Measurements from ENCODE around the gene NQO1.

NQO1 gene

GRCh38 chr16:69688589-69688988 lies 37.8 kb downstream of the NQO1 start:
- no peak overlapping the region for H3K4me3 ChIP-seq (ENCODE audit: low read depth, low read length)
- no peak overlapping the region for H2AFZ ChIP-seq (ENCODE audit: low read length, unreplicated experiment)
- H3K27ac ChIP-seq (ENCODE audit: low read depth, low read length): no peak overlapping the region
- H3K27me3 ChIP-seq (ENCODE audit: insufficient read depth, low read length): no peaks in the 10 kb centered on the region
- peaks cover 27% of the 10 kb centered on the region for H3K36me3 ChIP-seq (ENCODE audit: insufficient read depth, low read length)
- H3K4me1 ChIP-seq (ENCODE audit: control insufficient read depth, insufficient read depth, low read length, unreplicated experiment): no peaks in the 10 kb centered on the region
- H3K79me2 ChIP-seq (ENCODE audit: control insufficient read depth, insufficient read depth, low read length, unreplicated experiment): peaks cover 3% of the 10 kb centered on the region

- Histone ChIP-seq H3K4me3 (ENCODE audit: low read depth, low read length) (no peak overlapping the region), H3K27ac (ENCODE audit: low read depth, low read length) (no peak overlapping the region), H3K27me3 (ENCODE audit: insufficient read depth, low read length) (no peaks in the 10 kb centered on the region), H3K4me1 (ENCODE audit: control insufficient read depth, insufficient read depth, low read length, unreplicated experiment) (no peaks in the 10 kb centered on the region), H3K79me2 (ENCODE audit: control insufficient read depth, insufficient read depth, low read length, unreplicated experiment) (no peaks in the 10 kb centered on the region), H3K36me3 (ENCODE audit: insufficient read depth, low read length) (peaks cover 23% of the 10 kb centered on the region), H2AFZ (ENCODE audit: low read length, unreplicated experiment) (no peak overlapping the region)
Observed at GRCh38 chr16:69680358-69680757, 46.0 kb downstream of the NQO1 start.

- H3K27ac ChIP-seq (ENCODE audit: low read depth, low read length): no peak overlapping the region
- H2AFZ ChIP-seq (ENCODE audit: low read length, unreplicated experiment): no peak overlapping the region
- no peaks in the 10 kb centered on the region for H3K79me2 ChIP-seq (ENCODE audit: control insufficient read depth, insufficient read depth, low read length, unreplicated experiment)
- peaks cover 37% of the 10 kb centered on the region for H3K36me3 ChIP-seq (ENCODE audit: insufficient read depth, low read length)
- no peaks in the 10 kb centered on the region for H3K4me1 ChIP-seq (ENCODE audit: control insufficient read depth, insufficient read depth, low read length, unreplicated experiment)
- H3K27me3 ChIP-seq (ENCODE audit: insufficient read depth, low read length): no peaks in the 10 kb centered on the region
- no peak overlapping the region for H3K4me3 ChIP-seq (ENCODE audit: low read depth, low read length)
Observed at GRCh38 chr16:69672998-69673713, 53.2 kb downstream of the NQO1 start.

- Histone ChIP-seq H3K36me3 (ENCODE audit: insufficient read depth, low read length) (peaks cover 35% of the 10 kb centered on the region), H3K27me3 (ENCODE audit: insufficient read depth, low read length) (no peaks in the 10 kb centered on the region), H2AFZ (ENCODE audit: low read length, unreplicated experiment) (no peak overlapping the region), H3K4me3 (ENCODE audit: low read depth, low read length) (no peak overlapping the region), H3K4me1 (ENCODE audit: control insufficient read depth, insufficient read depth, low read length, unreplicated experiment) (no peaks in the 10 kb centered on the region), H3K79me2 (ENCODE audit: control insufficient read depth, insufficient read depth, low read length, unreplicated experiment) (no peaks in the 10 kb centered on the region), H3K27ac (ENCODE audit: low read depth, low read length) (no peak overlapping the region)
Observed at GRCh38 chr16:69672315-69672997, 53.9 kb downstream of the NQO1 start.

GRCh38 chr16:69669577-69669976 lies 56.8 kb downstream of the NQO1 start:
- Histone ChIP-seq H3K36me3 (ENCODE audit: insufficient read depth, low read length) (peaks cover 25% of the 10 kb centered on the region), H3K79me2 (ENCODE audit: control insufficient read depth, insufficient read depth, low read length, unreplicated experiment) (no peaks in the 10 kb centered on the region)

GRCh38 chr16:69663846-69664245 lies 62.5 kb downstream of the NQO1 start:
- peaks cover 30% of the 10 kb centered on the region for H3K36me3 ChIP-seq (ENCODE audit: insufficient read depth, low read length)
- H3K4me3 ChIP-seq (ENCODE audit: low read depth, low read length): no peak overlapping the region
- H3K79me2 ChIP-seq (ENCODE audit: control insufficient read depth, insufficient read depth, low read length, unreplicated experiment): no peaks in the 10 kb centered on the region
- no peak overlapping the region for H3K27ac ChIP-seq (ENCODE audit: low read depth, low read length)
- H3K27me3 ChIP-seq (ENCODE audit: insufficient read depth, low read length): no peaks in the 10 kb centered on the region
- no peak overlapping the region for H2AFZ ChIP-seq (ENCODE audit: low read length, unreplicated experiment)
- no peaks in the 10 kb centered on the region for H3K4me1 ChIP-seq (ENCODE audit: control insufficient read depth, insufficient read depth, low read length, unreplicated experiment)

More at GRCh38 chr16:69669577-69669976, 56.8 kb downstream of the NQO1 start:
- H2AFZ ChIP-seq (ENCODE audit: low read length, unreplicated experiment): no peak overlapping the region
- H3K4me1 ChIP-seq (ENCODE audit: control insufficient read depth, insufficient read depth, low read length, unreplicated experiment): no peaks in the 10 kb centered on the region
- H3K4me3 ChIP-seq (ENCODE audit: low read depth, low read length): no peak overlapping the region
- no peaks in the 10 kb centered on the region for H3K27me3 ChIP-seq (ENCODE audit: insufficient read depth, low read length)
- no peak overlapping the region for H3K27ac ChIP-seq (ENCODE audit: low read depth, low read length)

- Histone ChIP-seq H2AFZ (ENCODE audit: low read length, unreplicated experiment) (no peak overlapping the region), H3K27ac (ENCODE audit: low read depth, low read length) (no peak overlapping the region), H3K4me3 (ENCODE audit: low read depth, low read length) (no peak overlapping the region), H3K4me1 (ENCODE audit: control insufficient read depth, insufficient read depth, low read length, unreplicated experiment) (no peaks in the 10 kb centered on the region), H3K79me2 (ENCODE audit: control insufficient read depth, insufficient read depth, low read length, unreplicated experiment) (no peaks in the 10 kb centered on the region), H3K36me3 (ENCODE audit: insufficient read depth, low read length) (peaks cover 29% of the 10 kb centered on the region), H3K27me3 (ENCODE audit: insufficient read depth, low read length) (no peaks in the 10 kb centered on the region)
Observed at GRCh38 chr16:69662901-69663300, 63.5 kb downstream of the NQO1 start.

GRCh38 chr16:69660166-69660565 lies 66.2 kb downstream of the NQO1 start:
- H2AFZ ChIP-seq (ENCODE audit: low read length, unreplicated experiment): no peak overlapping the region
- no peak overlapping the region for H3K27ac ChIP-seq (ENCODE audit: low read depth, low read length)
- peaks cover 34% of the 10 kb centered on the region for H3K36me3 ChIP-seq (ENCODE audit: insufficient read depth, low read length)
- no peak overlapping the region for H3K4me3 ChIP-seq (ENCODE audit: low read depth, low read length)
- no peaks in the 10 kb centered on the region for H3K79me2 ChIP-seq (ENCODE audit: control insufficient read depth, insufficient read depth, low read length, unreplicated experiment)
- H3K27me3 ChIP-seq (ENCODE audit: insufficient read depth, low read length): no peaks in the 10 kb centered on the region
- no peaks in the 10 kb centered on the region for H3K4me1 ChIP-seq (ENCODE audit: control insufficient read depth, insufficient read depth, low read length, unreplicated experiment)

Data from ACC112 (cell line).